Stimulated activated memory B cell treated with anti-CD40 and anti-IgM and Interleukin-4, amounts not matched to agents 10 μg/mL and 1 μg/mL and 100 μg/mL, for 72 hours (primary cell): ENCODE data around the gene RFC3.

Source experiments
- ATAC-seq: fragments of 150-1000 bp; cut with Tn5 transposase; 2 replicates; pipeline ENCODE4 v1.10.0; 2021
- H3K27ac Mint-ChIP-seq: one replicate; pipeline ENCODE4 v1.8.0; 2022; ENCODE audit warnings: mild to moderate bottlenecking, mixed read lengths
- H3K27me3 Mint-ChIP-seq: one replicate; pipeline ENCODE4 v1.8.0; 2022; ENCODE audit warnings: mixed read lengths
- H3K36me3 Mint-ChIP-seq: one replicate; pipeline ENCODE4 v1.8.0; 2022; ENCODE audit warnings: mixed read lengths
- H3K4me1 Mint-ChIP-seq: one replicate; pipeline ENCODE4 v1.8.0; 2022; ENCODE audit warnings: mixed read lengths
- H3K4me3 Mint-ChIP-seq: one replicate; pipeline ENCODE4 v1.8.0; 2022; ENCODE audit warnings: mild to moderate bottlenecking, moderate library complexity, mixed read lengths
- H3K9me3 Mint-ChIP-seq: one replicate; pipeline ENCODE4 v1.8.0; 2022; ENCODE audit warnings: mixed read lengths

RFC3 gene

GRCh38 chr13:33840402-33840801 is 22.5 kb downstream of the RFC3 start:
- H3K27me3 Mint-ChIP-seq = no peaks in the 10 kb centered on the region
- H3K4me1 Mint-ChIP-seq = no peaks in the 10 kb centered on the region
- no peaks in the 10 kb centered on the region for H3K9me3 Mint-ChIP-seq
- peaks cover 66% of the 10 kb centered on the region for H3K36me3 Mint-ChIP-seq
- no peak for ATAC-seq
- no peak overlapping the region for H3K27ac Mint-ChIP-seq
- no peak overlapping the region for H3K4me3 Mint-ChIP-seq

GRCh38 chr13:33842207-33842606 is 24.3 kb downstream of the RFC3 start:
- H3K36me3 Mint-ChIP-seq = peaks cover 65% of the 10 kb centered on the region
- H3K27me3 Mint-ChIP-seq = no peaks in the 10 kb centered on the region
- H3K4me1 Mint-ChIP-seq = no peaks in the 10 kb centered on the region
- no peak overlapping the region for H3K4me3 Mint-ChIP-seq
- ATAC-seq = no peak
- H3K27ac Mint-ChIP-seq = no peak overlapping the region
- no peaks in the 10 kb centered on the region for H3K9me3 Mint-ChIP-seq

GRCh38 chr13:33842986-33843385 is 25.0 kb downstream of the RFC3 start:
- Mint-ChIP-seq H3K4me1 (no peaks in the 10 kb centered on the region), H3K4me3 (no peak overlapping the region), H3K27me3 (no peaks in the 10 kb centered on the region), H3K36me3 (peaks cover 67% of the 10 kb centered on the region), H3K27ac (no peak overlapping the region), H3K9me3 (no peaks in the 10 kb centered on the region)
- no peak for ATAC-seq

- Mint-ChIP-seq H3K27ac (no peak overlapping the region), H3K9me3 (no peaks in the 10 kb centered on the region), H3K36me3 (peaks cover 63% of the 10 kb centered on the region), H3K4me1 (no peaks in the 10 kb centered on the region), H3K4me3 (no peak overlapping the region), H3K27me3 (no peaks in the 10 kb centered on the region)
- no peak for ATAC-seq
These were observed 27.8 kb downstream of the RFC3 start for GRCh38 chr13:33845572-33846302.

GRCh38 chr13:33846303-33847062 is 28.5 kb downstream of the RFC3 start:
- no peak for ATAC-seq
- no peaks in the 10 kb centered on the region for H3K27me3 Mint-ChIP-seq
- peaks cover 63% of the 10 kb centered on the region for H3K36me3 Mint-ChIP-seq
- H3K27ac Mint-ChIP-seq = no peak overlapping the region
- no peaks in the 10 kb centered on the region for H3K4me1 Mint-ChIP-seq
- H3K4me3 Mint-ChIP-seq = no peak overlapping the region
- no peaks in the 10 kb centered on the region for H3K9me3 Mint-ChIP-seq

GRCh38 chr13:33849211-33849610 is 31.3 kb downstream of the RFC3 start:
- Mint-ChIP-seq H3K27ac (no peak overlapping the region), H3K36me3 (peaks cover 57% of the 10 kb centered on the region), H3K4me3 (no peak overlapping the region), H3K4me1 (no peaks in the 10 kb centered on the region), H3K9me3 (no peaks in the 10 kb centered on the region), H3K27me3 (no peaks in the 10 kb centered on the region)
- ATAC-seq = no peak

GRCh38 chr13:33855371-33855895 is 37.5 kb downstream of the RFC3 start:
- Mint-ChIP-seq H3K4me3 (no peak overlapping the region), H3K27me3 (no peaks in the 10 kb centered on the region), H3K4me1 (peaks cover 18% of the 10 kb centered on the region), H3K36me3 (peaks cover 25% of the 10 kb centered on the region), H3K9me3 (no peaks in the 10 kb centered on the region), H3K27ac (no peak overlapping the region)
- no peak for ATAC-seq

GRCh38 chr13:33859691-33860303 is 41.8 kb downstream of the RFC3 start:
- Mint-ChIP-seq H3K9me3 (peaks cover 5% of the 10 kb centered on the region), H3K4me3 (no peak overlapping the region), H3K36me3 (peaks cover 22% of the 10 kb centered on the region)

GRCh38 chr13:33860526-33860925 is 42.6 kb downstream of the RFC3 start:
- no peak overlapping the region for H3K27ac Mint-ChIP-seq
- peaks cover 6% of the 10 kb centered on the region for H3K4me1 Mint-ChIP-seq
- peaks cover 6% of the 10 kb centered on the region for H3K9me3 Mint-ChIP-seq
- no peaks in the 10 kb centered on the region for H3K27me3 Mint-ChIP-seq
- H3K36me3 Mint-ChIP-seq = peaks cover 23% of the 10 kb centered on the region
- no peak overlapping the region for H3K4me3 Mint-ChIP-seq
- ATAC-seq = no peak

More at GRCh38 chr13:33859691-33860303, 41.8 kb downstream of the RFC3 start:
- H3K27ac Mint-ChIP-seq = no peak overlapping the region
- peaks cover 14% of the 10 kb centered on the region for H3K4me1 Mint-ChIP-seq
- no peaks in the 10 kb centered on the region for H3K27me3 Mint-ChIP-seq
- no peak for ATAC-seq

- H3K27ac Mint-ChIP-seq = no peak overlapping the region
- ATAC-seq = no peak
- no peak overlapping the region for H3K4me3 Mint-ChIP-seq
- H3K4me1 Mint-ChIP-seq = peaks cover 5% of the 10 kb centered on the region
- H3K9me3 Mint-ChIP-seq = peaks cover 6% of the 10 kb centered on the region
- H3K36me3 Mint-ChIP-seq = peaks cover 9% of the 10 kb centered on the region
- no peaks in the 10 kb centered on the region for H3K27me3 Mint-ChIP-seq
These were observed 44.1 kb downstream of the RFC3 start for GRCh38 chr13:33862016-33862415.

- Mint-ChIP-seq H3K27me3 (no peaks in the 10 kb centered on the region), H3K27ac (no peak overlapping the region), H3K4me3 (no peak overlapping the region), H3K9me3 (peaks cover 6% of the 10 kb centered on the region), H3K4me1 (peaks cover 5% of the 10 kb centered on the region), H3K36me3 (peaks cover 19% of the 10 kb centered on the region)
- no peak for ATAC-seq
These were observed 45.3 kb downstream of the RFC3 start for GRCh38 chr13:33863188-33863789.

- Mint-ChIP-seq H3K9me3 (peaks cover 6% of the 10 kb centered on the region), H3K4me1 (peaks cover 5% of the 10 kb centered on the region), H3K36me3 (peaks cover 19% of the 10 kb centered on the region), H3K27me3 (no peaks in the 10 kb centered on the region), H3K27ac (no peak overlapping the region), H3K4me3 (no peak overlapping the region)
- peak; percentile 79 for ATAC-seq
These were observed 48.0 kb downstream of the RFC3 start for GRCh38 chr13:33865945-33866344.

- Mint-ChIP-seq H3K4me1 (peaks cover 5% of the 10 kb centered on the region), H3K9me3 (peaks cover 6% of the 10 kb centered on the region), H3K4me3 (no peak overlapping the region), H3K27me3 (no peaks in the 10 kb centered on the region), H3K27ac (no peak overlapping the region), H3K36me3 (peaks cover 19% of the 10 kb centered on the region)
- no peak for ATAC-seq
These were observed 49.5 kb downstream of the RFC3 start for GRCh38 chr13:33867472-33867871.

- H3K36me3 Mint-ChIP-seq = peaks cover 19% of the 10 kb centered on the region
- no peak overlapping the region for H3K4me3 Mint-ChIP-seq
- no peak for ATAC-seq
- no peaks in the 10 kb centered on the region for H3K27me3 Mint-ChIP-seq
- peaks cover 5% of the 10 kb centered on the region for H3K4me1 Mint-ChIP-seq
- H3K27ac Mint-ChIP-seq = no peak overlapping the region
- H3K9me3 Mint-ChIP-seq = peaks cover 6% of the 10 kb centered on the region
These were observed 50.5 kb downstream of the RFC3 start for GRCh38 chr13:33868343-33868994.

- peaks cover 19% of the 10 kb centered on the region for H3K36me3 Mint-ChIP-seq
- H3K27ac Mint-ChIP-seq = no peak overlapping the region
- H3K4me3 Mint-ChIP-seq = no peak overlapping the region
- no peak for ATAC-seq
- H3K27me3 Mint-ChIP-seq = no peaks in the 10 kb centered on the region
- peaks cover 6% of the 10 kb centered on the region for H3K9me3 Mint-ChIP-seq
- peaks cover 5% of the 10 kb centered on the region for H3K4me1 Mint-ChIP-seq
These were observed 51.1 kb downstream of the RFC3 start for GRCh38 chr13:33869005-33869404.
